Gastroesophageal sphincter (tissue), 4 donors: ENCODE results near the gene TMEM209. TPM values are rescaled to one million over a fixed set of nuclear protein-coding genes. Genes with fewer than 3 reads are reported as not detected.

Source experiments
- ATAC-seq: fragments of 150-250 bp; one replicate; pipeline ENCODE4 v1.9.1; 2016; ENCODE audit warnings: mild to moderate bottlenecking, moderate library complexity
- H3K27ac ChIP-seq, 4 donors: fragments of 200-600 bp; sonication (generic) in 3 of 4; 1 replicate in 3 of 4; 2 replicates in 1 of 4; pipeline ENCODE4 v1.5.1; 2016 to 2019
- H3K27me3 ChIP-seq: fragments of 200-600 bp; sonication (generic); one replicate; pipeline ENCODE4 v1.5.1; 2019
- H3K36me3 ChIP-seq, 2 donors: fragments of 200-600 bp; sonication (generic); one replicate each; pipeline ENCODE4 v1.5.1; 2019; ENCODE audit warnings: control low read depth in 1 of 2
- H3K4me1 ChIP-seq, 3 donors: fragments of 200-600 bp; sonication (generic); 1 replicate in 2 of 3; 2 replicates in 1 of 3; pipeline ENCODE4 v1.5.1; 2016 to 2019; ENCODE audit warnings: control low read depth in 2 of 3
- H3K4me3 ChIP-seq, 2 donors: fragments of 200-600 bp; sonication (generic); one replicate each; pipeline ENCODE4 v1.5.1; 2019; ENCODE audit warnings: mild to moderate bottlenecking in 1 of 2, moderate library complexity in 1 of 2
- H3K9me3 ChIP-seq, 3 donors: fragments of 200-600 bp; sonication (generic); one replicate each; pipeline ENCODE4 v1.5.1; 2017 to 2019; ENCODE audit warnings: control low read depth in 2 of 3
- EP300 ChIP-seq: sonication (generic); formaldehyde crosslinking; IDR thresholded peaks from one replicate; pipeline ENCODE4 v1.6.1; 2017; ENCODE audit warnings: antibody characterized with exemption, mild to moderate bottlenecking
- POLR2A ChIP-seq, 2 donors: fragments of 450-650 bp; IDR thresholded peaks; one replicate each; pipeline ENCODE4 v1.6.1; 2017; ENCODE audit warnings: antibody characterized with exemption in 2 of 2, mild to moderate bottlenecking in 2 of 2, moderate library complexity in 1 of 2
- POLR2AphosphoS5 ChIP-seq: sonication (generic); formaldehyde crosslinking; IDR thresholded peaks from one replicate; pipeline ENCODE4 v1.6.1; 2017; ENCODE audit warnings: antibody characterized with exemption
- WGBS, 2 donors: methylation state at CpG; one replicate each; pipeline ENCODE4 v1.1.5; 2018; ENCODE audit warnings: low coverage in 1 of 2; 5-methylcytosine and 5-hydroxymethylcytosine counted together
- total RNA-seq, 4 donors: library from RNA; depleted of rRNA; stranded (reverse); fragments of >200 nt; gene quantifications; one replicate each; pipeline ENCODE4 v1.1.0, GENCODE V29; 2016
- TF ChIP-seq, protein P1 (sequence below), 4 experiments: fragments of 200-600 bp in 2 of 4; fragments of 450-650 bp in 2 of 4; sonication (generic) in 1 of 4; IDR thresholded peaks; one replicate each; pipeline ENCODE4 v1.5.1; 2017 to 2019; ENCODE audit warnings: antibody characterized with exemption in 4 of 4, mild to moderate bottlenecking in 2 of 4, moderate library complexity in 2 of 4

The TMEM209 gene
- total RNA-seq, 4 donors from 2014 or later, result 5.5 to 13.4 (median 8.2) TPM

DNA sequence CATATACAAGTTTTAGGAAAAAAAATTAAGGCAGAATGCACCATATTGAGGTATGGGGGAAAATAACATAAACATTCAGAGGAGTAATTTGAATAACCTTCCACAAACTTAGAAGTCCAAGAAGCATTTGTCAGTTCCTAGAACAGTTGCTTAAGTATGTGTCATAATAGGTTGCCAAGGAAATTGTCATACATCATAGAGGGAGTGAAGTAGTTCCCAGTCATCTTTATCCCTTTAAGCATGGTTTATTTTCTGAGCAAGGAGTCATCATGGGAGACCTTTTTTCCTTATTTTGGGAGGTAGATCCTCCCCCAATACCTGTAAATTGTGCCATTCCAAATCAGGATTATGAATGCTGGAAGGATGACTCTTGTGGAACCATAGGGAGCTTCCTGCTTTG is 2.4 kb upstream of the TMEM209 start, which contains the start of gene SSMEM1:
SSMEM1 (plus strand) TSS at position 219 of the 400 bp plus-strand sequence; CDS start at position 270, 51 bp downstream.
- Histone ChIP-seq H3K27me3 (no peaks in the 10 kb centered on the region), H3K4me1 (peaks cover 0 to 14% (median 0%) of the 10 kb centered on the region in 3 donors), H3K4me3 (no peak within 1 kb of the TSS), H3K36me3 (peaks cover 0 to 7% of the 10 kb centered on the region in 2 donors), H3K27ac (no peak within 1 kb of the TSS), H3K9me3 (no peaks in the 10 kb centered on the region)
- TF ChIP-seq POLR2A (IDR thresholded peaks at IDR 0.05) (no peak), EP300 (no peak), POLR2AphosphoS5 (no peak)
- TF ChIP-seq, protein P1, sequence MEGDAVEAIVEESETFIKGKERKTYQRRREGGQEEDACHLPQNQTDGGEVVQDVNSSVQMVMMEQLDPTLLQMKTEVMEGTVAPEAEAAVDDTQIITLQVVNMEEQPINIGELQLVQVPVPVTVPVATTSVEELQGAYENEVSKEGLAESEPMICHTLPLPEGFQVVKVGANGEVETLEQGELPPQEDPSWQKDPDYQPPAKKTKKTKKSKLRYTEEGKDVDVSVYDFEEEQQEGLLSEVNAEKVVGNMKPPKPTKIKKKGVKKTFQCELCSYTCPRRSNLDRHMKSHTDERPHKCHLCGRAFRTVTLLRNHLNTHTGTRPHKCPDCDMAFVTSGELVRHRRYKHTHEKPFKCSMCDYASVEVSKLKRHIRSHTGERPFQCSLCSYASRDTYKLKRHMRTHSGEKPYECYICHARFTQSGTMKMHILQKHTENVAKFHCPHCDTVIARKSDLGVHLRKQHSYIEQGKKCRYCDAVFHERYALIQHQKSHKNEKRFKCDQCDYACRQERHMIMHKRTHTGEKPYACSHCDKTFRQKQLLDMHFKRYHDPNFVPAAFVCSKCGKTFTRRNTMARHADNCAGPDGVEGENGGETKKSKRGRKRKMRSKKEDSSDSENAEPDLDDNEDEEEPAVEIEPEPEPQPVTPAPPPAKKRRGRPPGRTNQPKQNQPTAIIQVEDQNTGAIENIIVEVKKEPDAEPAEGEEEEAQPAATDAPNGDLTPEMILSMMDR (IDR thresholded peaks at IDR 0.05), result no peak
- no peak for ATAC-seq

DNA sequence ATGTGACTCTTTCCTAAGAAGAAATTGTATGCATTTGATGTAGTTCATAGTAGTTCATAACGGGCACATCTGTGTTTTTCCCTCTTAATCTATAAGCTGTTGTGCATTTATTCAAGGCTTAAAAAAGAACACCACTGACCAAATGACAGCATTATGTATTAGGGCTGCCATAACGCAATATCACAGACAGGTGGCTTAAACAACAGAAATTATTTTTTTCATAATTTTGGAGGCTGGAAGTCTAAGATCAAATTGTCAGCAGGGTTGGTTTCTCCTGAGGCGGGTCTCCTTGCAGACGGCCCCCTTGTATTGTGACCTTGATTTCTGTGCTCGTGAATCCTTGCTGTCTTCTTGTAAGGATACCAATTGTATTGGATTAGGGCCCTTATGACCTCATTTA is 1.8 kb upstream of the TMEM209 start:
- WGBS, 2 donors, result 82 to 83% methylated on average over 5 of the region's 5 CpGs
- H3K4me1 ChIP-seq, result peaks cover 0 to 14% (median 0%) of the 10 kb centered on the region in 3 donors
- peaks cover 0 to 13% of the 10 kb centered on the region in 2 donors for H3K36me3 ChIP-seq
- TF ChIP-seq POLR2AphosphoS5 (no peak), POLR2A (IDR thresholded peaks at IDR 0.05) (no peak)
- no peak overlapping the region for H3K27ac ChIP-seq
- no peak overlapping the region for H3K4me3 ChIP-seq
- H3K9me3 ChIP-seq, result no peaks in the 10 kb centered on the region
- no peaks in the 10 kb centered on the region for H3K27me3 ChIP-seq
- ATAC-seq, result no peak

DNA sequence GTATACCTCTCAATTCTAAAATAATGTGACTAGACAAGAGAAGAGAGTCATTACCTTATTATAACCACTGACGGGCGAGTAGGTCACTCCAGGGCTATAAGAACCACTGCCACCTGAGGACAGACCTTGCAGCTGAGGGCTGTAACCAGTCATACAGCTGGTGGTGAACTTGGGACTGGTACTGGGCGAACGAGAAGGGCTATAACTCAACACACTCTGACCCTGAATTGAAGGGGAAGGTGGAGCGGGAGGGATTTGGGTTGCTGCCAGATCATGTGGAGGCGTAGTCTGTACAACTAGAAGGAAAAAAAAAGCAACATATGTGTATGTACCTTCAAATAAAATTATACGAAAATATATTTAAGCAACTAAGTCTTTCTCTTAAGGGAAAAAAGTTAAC is 3.4 kb downstream of the TMEM209 start:
- peaks cover 0 to 58% of the 10 kb centered on the region in 2 donors for H3K36me3 ChIP-seq
- H3K4me1 ChIP-seq, result peaks cover 0 to 14% (median 0%) of the 10 kb centered on the region in 3 donors
- 76 to 81% methylated on average over 2 to 7 of the region's 7 CpGs for WGBS, 2 donors
- H3K27me3 ChIP-seq, result no peaks in the 10 kb centered on the region
- no peak overlapping the region for H3K4me3 ChIP-seq
- no peak for ATAC-seq
- H3K9me3 ChIP-seq, result no peaks in the 10 kb centered on the region
- TF ChIP-seq POLR2A (IDR thresholded peaks at IDR 0.05) (no peak), POLR2AphosphoS5 (no peak), EP300 (no peak)
- TF ChIP-seq, protein P1 (IDR thresholded peaks at IDR 0.05), result no peak
- H3K27ac ChIP-seq, result no peak overlapping the region

DNA sequence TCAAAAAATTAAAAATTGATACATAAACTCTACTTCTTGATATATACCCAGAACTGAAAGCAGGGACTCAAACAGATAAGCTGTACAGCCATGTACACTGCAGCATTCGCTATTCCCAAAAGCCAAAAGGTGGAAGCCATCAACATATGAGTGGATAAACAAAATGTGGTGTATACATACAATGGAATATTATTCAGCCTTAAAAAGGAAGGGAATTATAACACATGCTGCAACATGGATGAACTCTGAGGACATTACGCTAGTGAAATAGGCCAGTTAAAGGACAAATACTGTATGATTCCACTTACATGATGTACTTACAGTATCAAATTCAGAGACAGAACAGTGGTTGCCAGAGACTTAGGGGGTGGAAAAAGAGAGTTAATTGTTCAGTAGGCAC is 8.1 kb downstream of the TMEM209 start:
- peaks cover 0 to 75% of the 10 kb centered on the region in 2 donors for H3K36me3 ChIP-seq
- no peaks in the 10 kb centered on the region for H3K9me3 ChIP-seq
- WGBS, 2 donors, result 72 to 100% methylated on average over 2 of the region's 2 CpGs
- H3K27me3 ChIP-seq, result no peaks in the 10 kb centered on the region
- no peaks in the 10 kb centered on the region for H3K4me1 ChIP-seq
- H3K4me3 ChIP-seq, result no peak overlapping the region
- TF ChIP-seq, protein P1 (IDR thresholded peaks at IDR 0.05), result no peak
- no peak for TF ChIP-seq EP300
- no peak for ATAC-seq
- H3K27ac ChIP-seq, result no peak overlapping the region

DNA sequence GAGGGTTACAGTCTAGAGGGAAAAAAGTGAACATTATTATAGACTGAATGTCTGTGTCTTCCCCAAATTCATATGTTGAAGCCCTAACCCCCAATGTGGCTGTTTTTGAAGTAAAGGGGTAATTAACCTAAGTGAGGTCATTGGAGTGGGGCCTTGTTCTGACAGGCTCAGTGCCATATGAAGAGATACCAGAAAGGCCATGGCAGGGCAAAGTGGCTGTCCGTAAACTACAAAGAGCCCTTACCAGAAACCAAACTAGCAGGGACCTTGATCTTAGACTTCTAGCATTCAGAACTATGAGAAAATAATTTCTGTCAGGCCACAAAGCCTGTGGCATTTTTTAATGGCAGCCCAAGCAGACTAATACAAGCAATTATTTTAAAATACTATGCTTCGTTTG is 8.7 kb downstream of the TMEM209 start:
- H3K4me1 ChIP-seq, result no peaks in the 10 kb centered on the region
- H3K9me3 ChIP-seq, result no peaks in the 10 kb centered on the region
- TF ChIP-seq, protein P1 (IDR thresholded peaks at IDR 0.05), result no peak
- no peak for TF ChIP-seq POLR2A (IDR thresholded peaks at IDR 0.05)
- TF ChIP-seq EP300, result no peak
- no peak for TF ChIP-seq POLR2AphosphoS5
- no peaks in the 10 kb centered on the region for H3K27me3 ChIP-seq
- WGBS, 2 donors, result 50 to 79% methylated on average over 2 of the region's 2 CpGs
- H3K27ac ChIP-seq, result no peak overlapping the region
- no peak for ATAC-seq
- H3K36me3 ChIP-seq, result peaks cover 0 to 75% of the 10 kb centered on the region in 2 donors
- no peak overlapping the region for H3K4me3 ChIP-seq
